NAMALWA (cell line): ENCODE data around the gene KAT14.
"Not testable (repeated sequence)": the region's sequence is repeated elsewhere in the genome, so short reads cannot be mapped to it uniquely, and the experiment has no call there.

ENCODE experiments used
- DNase-seq: peaks from one replicate; pipeline ENCODE4 v3.0.0-alpha.2; 2015; ENCODE audit warnings: low spot score

KAT14 gene

GRCh38 chr20:18154342-18154741 lies 16.7 kb downstream of the KAT14 start:
- no peak for DNase-seq

DNA sequence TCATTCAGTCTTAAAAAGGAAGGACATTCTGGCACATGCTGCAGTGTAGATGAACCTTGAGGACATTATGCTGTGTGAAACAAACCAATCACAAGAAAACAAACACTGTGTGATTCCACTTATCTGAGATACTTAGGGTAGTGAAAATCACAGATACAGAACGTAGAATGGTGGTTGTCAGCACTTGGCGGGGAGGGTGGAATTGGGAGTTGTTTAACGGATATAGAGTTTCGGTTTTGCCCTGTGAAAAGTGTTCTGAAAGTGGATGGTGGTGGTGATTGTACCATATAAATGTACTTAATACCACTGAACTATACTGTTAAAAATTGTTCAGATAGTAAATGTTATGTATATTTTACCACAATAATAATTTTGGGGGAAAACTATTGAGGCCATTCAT lies 18.4 kb downstream of the KAT14 start:
- DNase-seq: no peak

- no peak for DNase-seq
Measured at GRCh38 chr20:18164356-18164755, 26.7 kb downstream of the KAT14 start.

DNA sequence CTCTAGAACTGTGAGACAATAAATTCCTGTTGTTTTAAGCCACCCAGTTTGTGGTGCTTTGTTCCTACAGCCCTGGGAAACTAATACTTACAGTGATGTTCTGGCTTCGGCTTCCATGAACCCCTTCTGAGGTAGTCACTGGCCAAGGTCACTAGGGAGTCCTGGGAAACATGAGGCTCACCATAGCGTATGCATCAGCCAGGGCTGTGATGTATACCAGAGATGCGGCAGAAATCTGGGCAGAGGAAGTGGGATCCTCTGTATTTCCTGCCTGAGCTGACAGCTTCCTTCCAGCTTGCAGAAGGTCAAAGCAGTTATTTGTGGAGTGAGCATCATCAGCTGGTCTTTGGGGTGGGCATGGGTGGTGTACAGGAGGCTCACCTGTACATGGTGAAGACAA lies 27.9 kb downstream of the KAT14 start:
- no peak for DNase-seq

DNA sequence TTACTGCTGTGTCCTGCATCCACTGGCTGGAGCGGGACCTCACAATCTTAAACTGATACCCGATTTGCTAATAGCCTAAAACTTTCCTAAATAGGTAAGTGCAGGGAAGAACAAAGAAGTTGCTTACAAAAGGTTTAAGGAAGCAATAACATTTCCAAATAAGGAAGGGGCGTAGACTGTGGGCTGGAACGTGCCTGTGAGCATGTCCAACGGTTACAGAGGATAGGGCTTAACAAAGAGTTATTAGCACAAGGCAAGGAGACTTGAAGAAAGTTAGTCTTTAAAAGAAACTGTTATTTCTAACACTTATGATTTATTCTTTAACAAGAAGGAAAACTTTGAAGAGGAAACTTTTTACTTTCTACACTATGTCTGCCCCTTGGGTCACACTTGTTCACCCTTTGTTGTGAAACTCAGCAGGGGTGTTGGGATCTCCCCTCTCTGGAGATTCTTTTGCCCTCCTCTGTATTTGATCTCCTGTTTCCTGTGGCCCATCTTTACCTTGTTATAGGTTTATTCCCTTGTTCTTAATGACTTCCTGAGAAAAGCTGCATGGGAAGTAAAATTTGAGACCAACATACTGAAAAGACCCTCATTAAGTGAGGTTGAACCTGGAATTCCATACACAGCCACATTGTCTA lies 28.7 kb downstream of the KAT14 start:
- DNase-seq: no peak

- DNase-seq: no peak
Measured at GRCh38 chr20:18166950-18167349, 29.3 kb downstream of the KAT14 start.

DNA sequence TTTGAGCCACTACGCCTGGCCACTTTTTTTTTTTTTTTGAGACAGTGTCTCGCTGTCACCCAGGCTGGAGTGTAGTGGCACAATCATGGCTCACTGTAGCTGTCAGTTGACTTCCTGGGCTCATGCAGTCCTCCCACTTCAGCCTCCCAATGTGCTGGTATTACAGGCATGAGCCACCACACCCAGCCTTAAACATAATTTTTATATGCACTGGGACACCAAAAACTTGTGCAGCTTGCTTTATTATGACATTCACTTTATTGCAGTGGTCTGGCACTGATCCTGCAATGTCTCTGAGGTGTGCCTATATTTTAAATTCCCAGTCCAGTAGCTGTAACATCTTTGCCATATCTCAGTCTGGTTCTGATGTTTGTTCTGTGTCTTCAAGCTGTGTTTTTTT lies 34.7 kb downstream of the KAT14 start:
- DNase-seq: no peak

GRCh38 chr20:18174906-18175683 lies 37.4 kb downstream of the KAT14 start:
- no peak for DNase-seq

- no peak for DNase-seq
Measured at GRCh38 chr20:18176318-18176785, 38.7 kb downstream of the KAT14 start.

- not testable (repeated sequence) for DNase-seq
Measured at GRCh38 chr20:18180366-18180765, 42.7 kb downstream of the KAT14 start.

DNA sequence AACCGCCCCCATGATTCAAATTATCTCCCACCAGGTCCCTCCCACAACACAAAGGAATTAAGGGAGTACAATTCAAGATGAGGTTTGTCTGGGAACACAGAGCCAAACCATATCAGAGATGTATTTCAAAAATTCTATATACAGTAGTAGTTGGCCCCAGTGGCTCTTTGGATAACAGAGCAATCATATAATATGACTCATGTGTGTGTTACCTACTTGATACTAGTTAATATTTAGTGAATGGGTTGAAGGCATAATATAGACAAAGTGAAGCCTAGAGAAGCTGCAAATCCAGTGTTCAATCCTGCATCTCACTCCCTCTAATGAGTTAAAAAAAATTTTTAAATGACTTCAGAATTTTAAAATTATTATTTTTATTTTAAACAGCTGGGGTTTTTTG lies 43.2 kb downstream of the KAT14 start:
- no peak for DNase-seq

- no peak for DNase-seq
Measured at GRCh38 chr20:18187020-18187419, 49.4 kb downstream of the KAT14 start.

DNA sequence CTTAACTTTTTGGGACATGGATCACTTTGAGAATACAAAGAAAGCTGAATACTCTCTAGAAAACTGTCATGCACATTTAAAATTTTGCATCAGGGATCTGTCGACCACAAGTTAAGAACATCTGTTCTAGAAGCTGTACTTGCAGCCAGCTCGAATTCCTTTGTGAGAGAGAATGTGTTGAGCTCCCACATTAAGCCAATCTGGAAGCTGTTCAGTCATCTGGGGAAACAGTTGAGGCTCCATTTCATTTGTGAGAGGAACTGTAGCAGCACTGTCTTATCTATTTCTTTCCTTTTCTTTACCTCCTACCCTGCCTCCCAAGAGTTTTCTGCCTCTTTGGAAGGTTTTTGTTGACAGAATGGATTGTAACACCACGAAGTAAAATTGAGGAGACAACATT lies 50.8 kb downstream of the KAT14 start:
- DNase-seq: no peak

DNA sequence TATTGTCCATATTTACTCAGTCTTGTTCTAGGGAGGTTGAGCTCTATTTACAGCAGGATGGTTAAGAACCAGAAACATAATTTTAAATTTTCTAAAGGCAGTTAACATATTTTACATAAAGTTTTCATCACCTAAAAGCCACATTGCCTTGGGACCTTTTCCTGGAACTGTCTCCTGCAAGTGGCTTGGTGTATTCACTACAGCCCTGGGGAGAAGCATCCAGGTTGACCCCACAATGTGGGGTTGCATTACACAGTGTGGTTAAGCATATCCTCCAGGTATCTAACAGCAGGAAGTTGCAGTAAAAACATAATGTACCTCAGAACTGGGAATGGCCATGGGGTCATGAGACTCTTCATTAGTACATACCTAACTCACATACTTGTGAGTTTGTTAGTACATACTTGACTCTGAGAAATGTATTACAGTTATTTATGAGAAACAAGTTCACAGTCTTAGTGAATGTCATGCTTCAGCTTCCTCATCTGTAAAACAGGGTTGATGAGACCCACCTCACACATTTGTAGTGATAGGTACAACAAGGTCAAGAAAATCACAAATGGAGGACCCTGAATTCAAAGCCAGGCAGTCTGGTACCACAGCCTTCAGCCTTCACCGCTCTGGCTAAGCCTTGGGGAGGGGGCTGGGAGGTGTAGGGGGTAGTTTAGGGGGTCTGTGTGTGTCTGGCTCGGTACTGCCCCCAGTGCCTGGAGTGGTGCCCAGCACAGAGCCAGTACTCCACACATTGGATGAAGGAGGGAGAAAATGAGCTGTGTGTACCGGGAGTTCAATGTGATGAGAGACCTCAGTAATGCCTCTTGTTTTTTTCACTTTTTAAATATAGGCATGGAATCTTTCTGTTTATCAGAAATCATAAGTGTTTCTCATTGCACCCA lies 52.9 kb downstream of the KAT14 start:
- no peak for DNase-seq

DNA sequence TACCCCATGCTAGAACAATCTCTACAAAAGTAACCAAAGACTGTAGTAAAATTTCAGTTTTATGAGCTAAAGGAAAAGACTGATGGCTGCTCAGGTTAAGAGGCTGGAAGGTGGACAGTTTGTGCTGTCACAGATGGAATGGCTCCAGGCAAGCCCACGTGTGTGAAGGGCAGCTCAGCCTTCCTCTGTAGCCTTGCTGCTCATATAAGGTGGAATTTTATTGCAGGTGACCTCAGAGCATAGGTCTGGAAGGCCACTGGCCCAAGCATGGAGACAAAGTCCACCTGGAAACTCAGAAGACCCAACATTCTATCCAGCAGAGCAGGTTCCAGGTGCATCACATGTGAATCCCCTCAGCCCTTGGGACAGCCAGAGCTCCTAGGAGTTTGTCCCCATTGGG lies 53.6 kb downstream of the KAT14 start:
- DNase-seq: no peak

DNA sequence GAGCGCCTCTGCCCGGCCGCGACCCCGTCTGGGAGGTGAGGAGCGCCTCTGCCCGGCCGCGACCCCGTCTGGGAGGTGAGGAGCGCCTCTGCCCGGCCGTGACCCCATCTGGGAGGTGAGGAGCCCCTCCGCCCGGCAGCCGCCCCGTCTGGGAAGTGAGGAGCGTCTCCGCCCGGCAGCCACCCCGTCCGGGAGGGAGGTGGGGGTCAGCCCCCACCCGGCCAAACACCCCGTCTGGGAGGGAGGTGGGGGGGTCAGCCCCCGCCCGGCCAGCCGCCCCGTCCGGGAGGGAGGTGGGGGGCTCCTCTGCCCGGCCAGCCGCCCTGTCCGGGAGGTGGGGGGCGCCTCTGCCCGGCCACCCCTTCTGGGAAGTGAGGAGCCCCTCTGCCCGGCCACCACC lies 56.8 kb downstream of the KAT14 start:
- DNase-seq: not testable (repeated sequence)

DNA sequence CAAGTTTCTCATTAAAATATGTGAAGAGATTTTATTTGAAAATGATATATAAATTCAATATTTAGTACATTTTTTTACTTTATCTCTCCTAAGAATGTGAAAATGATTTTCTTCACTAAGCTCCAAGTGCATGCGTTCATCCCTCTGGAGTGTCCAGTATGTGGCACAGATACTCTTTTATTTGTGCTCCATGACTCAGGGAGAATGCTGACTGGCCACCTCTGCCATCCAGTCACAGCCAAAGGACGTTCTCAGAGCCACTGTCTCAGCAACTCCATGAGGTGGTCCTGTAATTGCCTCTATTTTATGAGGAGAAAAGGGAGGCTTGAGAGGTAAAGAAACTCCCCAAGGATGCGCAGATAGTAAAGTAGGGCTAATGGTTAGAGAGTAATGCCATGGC lies 58.3 kb downstream of the KAT14 start:
- no peak for DNase-seq

- no peak for DNase-seq
Measured at GRCh38 chr20:18197382-18198070, 59.9 kb downstream of the KAT14 start.

- DNase-seq: no peak
Measured at GRCh38 chr20:18202966-18203365, 65.3 kb downstream of the KAT14 start.

DNA sequence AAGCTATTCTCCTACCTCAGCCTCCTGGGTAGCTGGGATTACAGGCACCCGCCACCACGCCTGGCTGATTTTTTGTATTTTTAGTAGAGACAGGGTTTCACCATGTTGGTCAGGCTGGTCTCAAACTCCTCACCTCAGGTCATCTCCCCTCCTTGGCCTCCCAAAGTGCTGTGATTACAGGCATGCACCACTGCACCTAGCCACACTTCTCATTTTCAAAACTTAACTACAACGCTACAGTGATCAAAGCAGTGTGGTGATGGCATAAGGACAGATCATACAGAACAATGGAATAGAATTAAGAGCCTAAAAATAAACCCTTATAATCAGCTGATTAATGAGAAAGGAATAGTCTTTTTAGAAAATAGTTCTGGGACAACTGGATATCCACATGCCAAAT lies 66.0 kb downstream of the KAT14 start:
- DNase-seq: not testable (repeated sequence)

- DNase-seq: no peak
Measured at GRCh38 chr20:18213002-18213401, 75.3 kb downstream of the KAT14 start.

DNA sequence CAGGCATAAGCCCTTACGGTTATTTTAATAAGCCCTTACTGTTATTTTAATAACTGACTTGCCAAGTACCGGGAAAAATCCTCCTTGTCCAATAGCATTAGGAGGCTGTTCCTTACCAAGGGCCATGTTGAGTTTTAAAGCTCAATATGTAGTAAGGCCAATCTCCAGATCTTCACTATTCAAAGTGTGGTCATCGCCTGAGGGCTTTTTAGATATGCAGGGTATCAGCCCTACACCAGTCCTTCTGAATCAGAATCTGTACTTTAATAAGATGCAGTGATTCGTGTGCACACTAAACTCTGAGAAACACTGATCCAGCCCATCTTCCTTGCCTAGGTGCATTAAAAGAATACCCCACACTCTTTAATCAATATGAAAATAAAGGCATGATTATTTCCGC lies 77.9 kb downstream of the KAT14 start:
- no peak for DNase-seq
